GM23248 (cell line): ENCODE data around the gene EDDM13. TPM values are rescaled to one million over a fixed set of nuclear protein-coding genes. Genes with fewer than 3 reads are reported as not detected.

Source experiments
- DNase-seq: peaks from one replicate; pipeline ENCODE4 v3.0.0-alpha.2; 2015
- H2AFZ ChIP-seq: fragments of 200-600 bp; sonication (generic); 2 replicates; pipeline ENCODE4 v1.6.1; 2016; ENCODE audit warnings: antibody characterized with exemption
- H3F3A ChIP-seq: fragments of 200-600 bp; sonication (generic); 2 replicates; pipeline ENCODE4 v1.6.1; 2016; ENCODE audit warnings: mild to moderate bottlenecking, antibody characterized with exemption, mixed run types; ENCODE audit not compliant: insufficient read depth
- H3K27ac ChIP-seq: fragments of 200-600 bp; sonication (generic); 2 replicates; pipeline ENCODE4 v1.5.1; 2016; ENCODE audit warnings: mild to moderate bottlenecking
- H3K27me3 ChIP-seq: fragments of 200-600 bp; sonication (generic); replicated peaks from 2 replicates; pipeline ENCODE4 v1.6.1; 2016; ENCODE audit warnings: mild to moderate bottlenecking; ENCODE audit not compliant: insufficient read depth
- H3K36me3 ChIP-seq: fragments of 200-600 bp; sonication (generic); 2 replicates; pipeline ENCODE4 v1.6.1; 2016; ENCODE audit warnings: low read depth, mild to moderate bottlenecking
- H3K4me1 ChIP-seq: fragments of 200-600 bp; sonication (generic); 2 replicates; pipeline ENCODE4 v1.6.1; 2016; ENCODE audit warnings: mild to moderate bottlenecking; ENCODE audit not compliant: insufficient read depth
- H3K4me2 ChIP-seq: fragments of 200-600 bp; sonication (generic); one replicate; pipeline ENCODE4 v1.6.1; 2016; ENCODE audit warnings: mild to moderate bottlenecking; ENCODE audit not compliant: unreplicated experiment
- H3K4me3 ChIP-seq: fragments of 200-600 bp; sonication (generic); 2 replicates; pipeline ENCODE4 v1.5.1; 2016; ENCODE audit warnings: mild to moderate bottlenecking
- H3K79me2 ChIP-seq: fragments of 200-600 bp; sonication (generic); 2 replicates; pipeline ENCODE4 v1.6.1; 2016; ENCODE audit warnings: mild to moderate bottlenecking; ENCODE audit not compliant: insufficient read depth
- H3K9ac ChIP-seq: fragments of 200-600 bp; sonication (generic); 2 replicates; pipeline ENCODE4 v1.6.1; 2016; ENCODE audit warnings: mild to moderate bottlenecking
- H3K9me2 ChIP-seq: fragments of 200-600 bp; sonication (generic); 2 replicates; pipeline ENCODE4 v1.6.1; 2016; ENCODE audit warnings: mixed run types, mild to moderate bottlenecking, moderate library complexity; ENCODE audit not compliant: insufficient read depth
- H3K9me3 ChIP-seq: fragments of 200-600 bp; sonication (generic); one replicate; pipeline ENCODE4 v1.6.1; 2017; ENCODE audit warnings: low read depth
- H4K20me1 ChIP-seq: fragments of 200-600 bp; sonication (generic); 2 replicates; pipeline ENCODE4 v1.6.0; 2016; ENCODE audit not compliant: insufficient read depth
- EZH2 ChIP-seq: fragments of 200-600 bp; sonication (generic); IDR thresholded peaks from 2 replicates; pipeline ENCODE4 v1.6.1; 2018; ENCODE audit warnings: antibody characterized with exemption, mild to moderate bottlenecking; ENCODE audit not compliant: insufficient read depth, poor library complexity, severe bottlenecking
- EZH2phosphoT487 ChIP-seq: fragments of 200-600 bp; sonication (generic); IDR thresholded peaks from 2 replicates; pipeline ENCODE4 v1.6.1; 2018; ENCODE audit warnings: antibody characterized with exemption, moderate library complexity, mild to moderate bottlenecking, low read depth; ENCODE audit not compliant: insufficient read depth
- WGBS, 2 experiments: methylation state at CpG; one replicate each; pipeline ENCODE4 v1.1.6; 2015 to 2017; ENCODE audit warnings: low lambda C conversion rate in 2 of 2, low coverage in 1 of 2; ENCODE audit errors: missing lambda C conversion rate in 2 of 2; 5-methylcytosine and 5-hydroxymethylcytosine counted together
- in situ Hi-C: fragments of 300-500 bp; cut with MboI; formaldehyde crosslinking; loops from 2 replicates; pipeline ENCODE4 v1.15.0; 2020
- polyA plus RNA-seq: library from polyadenylated mRNA; unstranded; fragments of >200 nt; fragmentation: Nextera tagmentation; extraction: Ambion mirVana; gene quantifications from 2 replicates; pipeline ENCODE4 v1.2.1, GENCODE V29; 2016
- total RNA-seq: library from RNA; depleted of rRNA; stranded (reverse); fragments of >200 nt; shearing (Covaris generic); gene quantifications from 2 replicates; pipeline ENCODE4 v1.2.3, GENCODE V29; 2014

The EDDM13 gene
- total and polyA plus RNA-seq, 2 experiments from 2014 or later = not detected

GRCh38 chr19:56312787-56313657, 40.5 kb downstream of the EDDM13 start:
- no peak for TF ChIP-seq EZH2
- no peak for TF ChIP-seq EZH2phosphoT487

GRCh38 chr19:56314018-56314380, 41.5 kb downstream of the EDDM13 start:
- 1 to 4% methylated on average over 9 of the region's 9 CpGs for whole genome bisulfite sequencing, 2 experiments
- Histone ChIP-seq H2AFZ (peak overlapping the region; percentile 94), H3K9me2 (no peaks in the 10 kb centered on the region), H3K79me2 (peaks cover 23% of the 10 kb centered on the region), H3K4me2 (peak overlapping the region; percentile 100), H3K9me3 (no peaks in the 10 kb centered on the region), H3F3A (no peaks in the 10 kb centered on the region), H3K4me3 (peak overlapping the region; percentile 96), H4K20me1 (no peaks in the 10 kb centered on the region), H3K9ac (peak overlapping the region; percentile 87), H3K4me1 (peaks cover 13% of the 10 kb centered on the region), H3K36me3 (0 out of 2 replicates have a peak, but pooled peaks cover 4% of the 10 kb centered on the region), H3K27ac (peak overlapping the region; percentile 93), H3K27me3 (no peaks in the 10 kb centered on the region)
- TF ChIP-seq EZH2 (no peak), EZH2phosphoT487 (no peak)
- peak; percentile 68 for DNase-seq
- in situ Hi-C loops = no loop called here

More at GRCh38 chr19:56312787-56313657, 40.5 kb downstream of the EDDM13 start:
- Histone ChIP-seq H3K4me1 (peaks cover 13% of the 10 kb centered on the region), H3K9me3 (no peaks in the 10 kb centered on the region), H3F3A (no peaks in the 10 kb centered on the region), H2AFZ (no peak overlapping the region), H4K20me1 (no peaks in the 10 kb centered on the region), H3K79me2 (peaks cover 23% of the 10 kb centered on the region), H3K36me3 (0 out of 2 replicates have a peak, but pooled peaks cover 8% of the 10 kb centered on the region), H3K27me3 (no peaks in the 10 kb centered on the region), H3K9me2 (no peaks in the 10 kb centered on the region), H3K4me2 (peak overlapping the region; percentile 100), H3K27ac (peak overlapping the region; percentile 93; the same call in 1 of the 2 replicates), H3K9ac (peak overlapping the region; percentile 87), H3K4me3 (peak overlapping the region; percentile 96; the same call in 1 of the 2 replicates)
- no peak for DNase-seq
- in situ Hi-C loops = no loop called here
- WGBS, 2 experiments = 78 to 79% methylated on average over 10 of the region's 10 CpGs

GRCh38 chr19:56314381-56315076, 42.0 kb downstream of the EDDM13 start, which contains the start of gene ZSCAN5A:
Gene ZSCAN5A (minus strand): TSS chr19:56314839. CDS start chr19:56225046, 89,793 bp downstream.
- H3K4me1 ChIP-seq = peaks cover 13% of the 10 kb centered on the region
- DNase-seq = peak; percentile 98
- peak within 1 kb of the TSS; percentile 93 for H3K27ac ChIP-seq
- peak within 1 kb of the TSS; percentile 100 for H3K4me2 ChIP-seq
- peaks cover 23% of the 10 kb centered on the region for H3K79me2 ChIP-seq
- in situ Hi-C loops = no loop called here
- no peaks in the 10 kb centered on the region for H3K9me3 ChIP-seq
- WGBS, 2 experiments = 1 to 2% methylated on average over 46 to 47 of the region's 47 CpGs
- peak within 1 kb of the TSS; percentile 87 for H3K9ac ChIP-seq
- peak within 1 kb of the TSS; percentile 96 for H3K4me3 ChIP-seq
- no peaks in the 10 kb centered on the region for H3K9me2 ChIP-seq
- TF ChIP-seq EZH2phosphoT487 = no peak
- no peak for TF ChIP-seq EZH2
- no peaks in the 10 kb centered on the region for H3K27me3 ChIP-seq
- no peaks in the 10 kb centered on the region for H4K20me1 ChIP-seq
- H3K36me3 ChIP-seq = 0 out of 2 replicates have a peak, but pooled peaks cover 4% of the 10 kb centered on the region
- peak within 1 kb of the TSS; percentile 94 for H2AFZ ChIP-seq
- no peaks in the 10 kb centered on the region for H3F3A ChIP-seq

- Histone ChIP-seq H3K36me3 (0 out of 2 replicates have a peak, but pooled peaks cover 4% of the 10 kb centered on the region), H3K27me3 (no peaks in the 10 kb centered on the region), H3K9ac (peak overlapping the region; percentile 87), H4K20me1 (no peaks in the 10 kb centered on the region), H3K79me2 (peaks cover 23% of the 10 kb centered on the region), H3K4me1 (peaks cover 13% of the 10 kb centered on the region), H3K4me3 (peak overlapping the region; percentile 96), H3K9me3 (no peaks in the 10 kb centered on the region), H3K27ac (peak overlapping the region; percentile 93), H3K4me2 (peak overlapping the region; percentile 100), H3K9me2 (no peaks in the 10 kb centered on the region), H3F3A (no peaks in the 10 kb centered on the region), H2AFZ (peak overlapping the region; percentile 94)
- WGBS, 2 experiments = 2% methylated on average over 36 to 37 of the region's 37 CpGs
- TF ChIP-seq EZH2phosphoT487 = no peak
- TF ChIP-seq EZH2 = no peak
- DNase-seq = peak; percentile 98
- in situ Hi-C loops = no loop called here
These were observed 42.7 kb downstream of the EDDM13 start for GRCh38 chr19:56315077-56315828.
